ENCODE data around the gene TMEM163. TPM values are rescaled to one million over a fixed set of nuclear protein-coding genes. Genes with fewer than 3 reads are reported as not detected.

TMEM163 gene
- total RNA-seq, 4 donors from 2014 or later = 0.34 to 1.2 TPM; not detected in 2

GRCh38 chr2:134722728-134723127 is 3.9 kb upstream of the TMEM163 start:
- intact Hi-C loops (cut with DNase I; ENCODE audit: low total_unique reads) = no loop called here
- Histone ChIP-seq H3K4me3 (no peak overlapping the region), H3K4me1 (peaks cover 0 to 12% of the 10 kb centered on the region in 2 donors), H3K9me3 (no peaks in the 10 kb centered on the region), H3K36me3 (no peaks in the 10 kb centered on the region), H3K27me3 (peaks cover 3 to 10% of the 10 kb centered on the region in 2 donors), H3K27ac (no peak overlapping the region)
- TF ChIP-seq CTCF (IDR thresholded peaks at IDR 0.05) (no peak), POLR2A (IDR thresholded peaks at IDR 0.05) (no peak)
- DNase-seq = no peak

- no peak for DNase-seq
- H3K27me3 ChIP-seq = peaks cover 14 to 16% of the 10 kb centered on the region in 2 donors
- H3K9me3 ChIP-seq = no peaks in the 10 kb centered on the region
- H3K36me3 ChIP-seq = no peaks in the 10 kb centered on the region
- H3K4me1 ChIP-seq = peaks cover 0 to 13% of the 10 kb centered on the region in 2 donors
- H3K27ac ChIP-seq = no peak overlapping the region
- intact Hi-C loops (cut with DNase I; ENCODE audit: low total_unique reads) = no loop called here
- no peak overlapping the region for H3K4me3 ChIP-seq
- TF ChIP-seq POLR2A (IDR thresholded peaks at IDR 0.05) (no peak), CTCF (IDR thresholded peaks at IDR 0.05) (no peak)
These were observed 2.8 kb upstream of the TMEM163 start for GRCh38 chr2:134721596-134721995.

GRCh38 chr2:134718023-134718816 is 580 bp downstream of the TMEM163 start:
- Histone ChIP-seq H3K4me3 (peak overlapping the region in 1 of 2 donors; percentile 26), H3K4me1 (peaks cover 0 to 13% of the 10 kb centered on the region in 2 donors), H3K27me3 (peaks cover 16 to 27% of the 10 kb centered on the region in 2 donors), H3K36me3 (no peaks in the 10 kb centered on the region), H3K27ac (no peak overlapping the region), H3K9me3 (no peaks in the 10 kb centered on the region)
- TF ChIP-seq POLR2A (IDR thresholded peaks at IDR 0.05) (no peak), CTCF (IDR thresholded peaks at IDR 0.05) (no peak)
- intact Hi-C loops (cut with DNase I; ENCODE audit: low total_unique reads) = no loop called here
- DNase-seq = no peak

DNA sequence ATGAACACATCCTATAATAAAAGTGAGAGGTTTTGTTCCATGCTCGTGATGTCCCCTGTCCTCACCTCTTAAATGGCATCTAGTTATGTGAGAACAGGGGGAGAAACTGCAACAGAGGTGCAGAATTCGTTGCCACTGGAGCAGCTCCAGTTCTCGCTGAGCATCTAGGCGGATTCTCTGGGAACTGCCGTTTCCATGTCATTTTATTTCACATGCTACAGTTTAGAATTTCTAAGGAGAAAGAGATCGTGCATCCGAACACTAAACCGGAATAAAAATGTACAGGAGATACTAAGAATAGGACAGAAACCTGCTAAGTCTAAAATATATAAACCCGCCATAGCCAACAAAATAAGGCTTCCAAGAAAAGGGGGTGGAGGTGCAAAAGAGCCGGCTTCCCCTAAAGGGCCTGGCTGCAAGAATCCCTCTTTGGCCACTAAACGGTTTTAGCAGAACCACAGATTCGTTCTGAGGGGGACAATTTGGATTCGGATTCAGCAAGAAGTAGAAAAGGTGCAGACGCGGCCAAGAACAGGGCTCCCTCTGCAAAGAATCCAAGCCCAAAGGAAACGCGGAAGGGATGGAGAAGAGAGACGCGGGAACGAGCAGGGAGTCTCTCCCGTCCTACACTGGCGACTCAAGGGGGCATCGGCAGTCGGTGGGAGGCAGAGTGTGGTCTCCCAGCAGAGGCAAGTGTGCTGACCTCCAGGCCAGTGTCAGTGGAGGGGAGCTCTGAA is 1.3 kb downstream of the TMEM163 start:
- intact Hi-C loops (cut with DNase I; ENCODE audit: low total_unique reads) = no loop called here
- no peak overlapping the region for H3K27ac ChIP-seq
- H3K27me3 ChIP-seq = peaks cover 16 to 27% of the 10 kb centered on the region in 2 donors
- no peak overlapping the region for H3K4me3 ChIP-seq
- peaks cover 0 to 13% of the 10 kb centered on the region in 2 donors for H3K4me1 ChIP-seq
- TF ChIP-seq CTCF (IDR thresholded peaks at IDR 0.05) (no peak), POLR2A (IDR thresholded peaks at IDR 0.05) (no peak)
- no peaks in the 10 kb centered on the region for H3K36me3 ChIP-seq
- DNase-seq = no peak
- H3K9me3 ChIP-seq = no peaks in the 10 kb centered on the region

DNA sequence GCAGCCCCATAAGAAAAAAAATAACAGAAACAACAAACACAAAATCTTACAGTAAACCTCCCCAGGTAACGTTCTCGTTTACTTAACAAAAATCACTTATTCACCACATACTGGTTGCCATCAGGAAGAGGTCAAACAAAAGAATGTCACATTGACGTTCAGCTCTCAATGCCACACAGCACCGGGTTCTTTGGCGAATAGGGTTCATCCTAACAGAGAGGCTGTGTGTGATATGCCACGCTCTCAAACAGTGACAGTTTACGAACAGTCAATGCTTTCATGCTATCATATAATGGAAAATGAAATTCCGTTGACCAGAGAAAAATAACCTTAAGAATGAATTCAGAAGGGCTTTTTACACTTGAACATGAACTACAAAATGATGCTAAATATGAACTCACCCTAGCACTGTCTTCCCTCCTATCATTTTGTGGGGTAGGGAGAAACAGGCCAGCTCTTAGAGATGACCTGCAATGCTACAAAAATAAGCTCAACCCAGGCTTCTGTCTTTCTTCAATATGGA is 2.0 kb downstream of the TMEM163 start:
- DNase-seq = no peak
- H3K27ac ChIP-seq = no peak overlapping the region
- no peaks in the 10 kb centered on the region for H3K9me3 ChIP-seq
- intact Hi-C loops (cut with DNase I; ENCODE audit: low total_unique reads) = no loop called here
- H3K4me3 ChIP-seq = no peak overlapping the region
- H3K4me1 ChIP-seq = peaks cover 0 to 13% of the 10 kb centered on the region in 2 donors
- TF ChIP-seq POLR2A (IDR thresholded peaks at IDR 0.05) (no peak), CTCF (IDR thresholded peaks at IDR 0.05) (no peak)
- no peaks in the 10 kb centered on the region for H3K36me3 ChIP-seq
- H3K27me3 ChIP-seq = peaks cover 16 to 27% of the 10 kb centered on the region in 2 donors

All from uterus (tissue), 4 donors.